ENCODE data around the gene TSPAN3.

DNA sequence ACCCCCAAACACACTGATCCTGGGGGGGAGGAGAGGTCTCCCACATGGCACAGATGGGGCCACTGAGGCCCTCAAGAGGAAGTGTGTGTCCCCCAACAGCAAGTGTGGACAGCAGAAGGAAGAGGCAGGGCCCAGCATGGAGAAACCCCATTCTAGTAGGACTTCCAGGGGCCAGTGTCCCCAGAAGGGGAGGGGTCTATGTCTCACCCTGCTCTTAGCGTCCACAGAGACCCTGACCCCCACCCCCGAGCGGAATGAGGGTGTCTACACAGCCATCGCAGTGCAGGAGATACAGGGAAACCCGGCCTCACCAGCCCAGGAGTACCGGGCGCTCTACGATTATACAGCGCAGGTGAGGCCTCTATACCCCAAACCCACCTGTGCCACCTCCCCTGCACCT lies 35.3 kb downstream of the TSPAN3 start:
- TF ChIP-seq, protein P1, sequence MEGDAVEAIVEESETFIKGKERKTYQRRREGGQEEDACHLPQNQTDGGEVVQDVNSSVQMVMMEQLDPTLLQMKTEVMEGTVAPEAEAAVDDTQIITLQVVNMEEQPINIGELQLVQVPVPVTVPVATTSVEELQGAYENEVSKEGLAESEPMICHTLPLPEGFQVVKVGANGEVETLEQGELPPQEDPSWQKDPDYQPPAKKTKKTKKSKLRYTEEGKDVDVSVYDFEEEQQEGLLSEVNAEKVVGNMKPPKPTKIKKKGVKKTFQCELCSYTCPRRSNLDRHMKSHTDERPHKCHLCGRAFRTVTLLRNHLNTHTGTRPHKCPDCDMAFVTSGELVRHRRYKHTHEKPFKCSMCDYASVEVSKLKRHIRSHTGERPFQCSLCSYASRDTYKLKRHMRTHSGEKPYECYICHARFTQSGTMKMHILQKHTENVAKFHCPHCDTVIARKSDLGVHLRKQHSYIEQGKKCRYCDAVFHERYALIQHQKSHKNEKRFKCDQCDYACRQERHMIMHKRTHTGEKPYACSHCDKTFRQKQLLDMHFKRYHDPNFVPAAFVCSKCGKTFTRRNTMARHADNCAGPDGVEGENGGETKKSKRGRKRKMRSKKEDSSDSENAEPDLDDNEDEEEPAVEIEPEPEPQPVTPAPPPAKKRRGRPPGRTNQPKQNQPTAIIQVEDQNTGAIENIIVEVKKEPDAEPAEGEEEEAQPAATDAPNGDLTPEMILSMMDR (conservative IDR thresholded peaks at IDR 0.05; ENCODE audit: low read depth, low read length) = no peak
- TF ChIP-seq EZH2 (IDR thresholded peaks at IDR 0.05; ENCODE audit: low read length, unreplicated experiment) = no peak

Data from PC-3 (cell line).